OCI-LY7 (cell line): Measurements from ENCODE around the gene PET117.

ENCODE experiments used
- CTCF ChIP-seq: fragments of 200-600 bp; sonication (generic); conservative IDR thresholded peaks from 2 replicates; pipeline ENCODE4 v1.5.1; 2014; ENCODE audit warnings: mild to moderate bottlenecking, antibody characterized with exemption, low read length, moderate library complexity, mixed read lengths
- EZH2phosphoT487 ChIP-seq: fragments of 200-600 bp; sonication (generic); IDR thresholded peaks from 2 replicates; pipeline ENCODE4 v1.6.1; 2018; ENCODE audit warnings: low read depth, borderline replicate concordance, mild to moderate bottlenecking, mixed run types, antibody characterized with exemption, low read length, moderate library complexity, mixed read lengths

- TF ChIP-seq CTCF (no peak), EZH2phosphoT487 (no peak)
Observed at GRCh38 chr20:18144541-18145099, 7.0 kb downstream of the PET117 start.
